ENCODE results near the gene CARMIL1.

CARMIL1 gene

GRCh38 chr6:25615471-25615870 lies 336.3 kb downstream of the CARMIL1 start:
- TF ChIP-seq, protein P1, sequence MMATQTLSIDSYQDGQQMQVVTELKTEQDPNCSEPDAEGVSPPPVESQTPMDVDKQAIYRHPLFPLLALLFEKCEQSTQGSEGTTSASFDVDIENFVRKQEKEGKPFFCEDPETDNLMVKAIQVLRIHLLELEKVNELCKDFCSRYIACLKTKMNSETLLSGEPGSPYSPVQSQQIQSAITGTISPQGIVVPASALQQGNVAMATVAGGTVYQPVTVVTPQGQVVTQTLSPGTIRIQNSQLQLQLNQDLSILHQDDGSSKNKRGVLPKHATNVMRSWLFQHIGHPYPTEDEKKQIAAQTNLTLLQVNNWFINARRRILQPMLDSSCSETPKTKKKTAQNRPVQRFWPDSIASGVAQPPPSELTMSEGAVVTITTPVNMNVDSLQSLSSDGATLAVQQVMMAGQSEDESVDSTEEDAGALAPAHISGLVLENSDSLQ (IDR thresholded peaks at IDR 0.05): no peak
- TF ChIP-seq CTBP1 (IDR thresholded peaks at IDR 0.05; ENCODE audit: borderline replicate concordance) (no peak), NFRKB (IDR thresholded peaks at IDR 0.05) (no peak), FOXA1 (IDR thresholded peaks at IDR 0.05) (no peak), HDGF (IDR thresholded peaks at IDR 0.05; ENCODE audit: borderline replicate concordance) (no peak), FOXK2 (IDR thresholded peaks at IDR 0.05) (no peak), TARDBP (IDR thresholded peaks at IDR 0.05) (no peak), SP1 (IDR thresholded peaks at IDR 0.05) (no peak), FOXM1 (IDR thresholded peaks at IDR 0.05; ENCODE audit: borderline replicate concordance) (no peak), SUZ12 (IDR thresholded peaks at IDR 0.05) (no peak), L3MBTL2 (conservative IDR thresholded peaks at IDR 0.05) (no peak), ARNT (IDR thresholded peaks at IDR 0.05) (no peak), LEF1 (IDR thresholded peaks at IDR 0.05; ENCODE audit: borderline replicate concordance) (no peak)
- DNase-seq (ENCODE audit: extremely low spot score): no peak
- ChIA-PET CTCF (no interaction called here), POLR2A (no interaction called here)

GRCh38 chr6:25617997-25618396 lies 338.8 kb downstream of the CARMIL1 start:
- ChIA-PET CTCF (interaction anchor here (0.5 to 0.6 kb wide), 2 partner anchors 34 to 125 kb away, joined by 3 to 4 read pairs; partner anchors contain the start of gene SCGN), POLR2A (no interaction called here)
- no peak for DNase-seq (ENCODE audit: extremely low spot score)
- TF ChIP-seq L3MBTL2 (conservative IDR thresholded peaks at IDR 0.05): no peak
- no peak for TF ChIP-seq LEF1 (IDR thresholded peaks at IDR 0.05; ENCODE audit: borderline replicate concordance)
- TF ChIP-seq SP1 (IDR thresholded peaks at IDR 0.05): no peak

DNA sequence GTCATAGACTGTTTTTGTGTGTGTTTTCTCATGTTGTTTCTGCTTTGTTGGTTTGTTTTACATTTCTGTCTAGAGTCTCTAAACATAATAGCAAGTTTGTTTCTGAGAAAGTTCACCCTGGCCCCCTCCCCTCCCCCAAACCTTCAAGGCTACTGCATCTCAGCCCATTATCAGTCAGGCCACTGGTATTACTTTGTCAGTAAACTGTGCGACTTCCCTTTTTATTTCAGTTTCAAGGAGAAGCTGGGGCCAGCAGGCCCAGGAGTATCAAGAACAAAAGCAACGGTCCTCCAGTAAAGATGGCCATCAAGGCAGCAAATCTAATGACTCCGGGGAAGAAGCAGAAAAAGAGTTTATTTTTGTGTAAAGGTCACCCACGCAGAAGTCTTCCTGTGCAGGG lies 340.0 kb downstream of the CARMIL1 start:
- POLR2A ChIA-PET: no interaction called here
- CTCF ChIA-PET: no interaction called here

GRCh38 chr6:25620391-25620790 lies 341.2 kb downstream of the CARMIL1 start:
- TF ChIP-seq L3MBTL2 (conservative IDR thresholded peaks at IDR 0.05) (no peak), FOXM1 (IDR thresholded peaks at IDR 0.05; ENCODE audit: borderline replicate concordance) (no peak), FOXA1 (IDR thresholded peaks at IDR 0.05) (no peak), ZNF384 (IDR thresholded peaks at IDR 0.05) (no peak), ARNT (IDR thresholded peaks at IDR 0.05) (no peak), HDGF (IDR thresholded peaks at IDR 0.05; ENCODE audit: borderline replicate concordance) (no peak), FOXK2 (IDR thresholded peaks at IDR 0.05) (no peak), BHLHE40 (IDR thresholded peaks at IDR 0.05; ENCODE audit: borderline replicate concordance) (no peak)
- CTCF ChIA-PET: no interaction called here
- no peak for DNase-seq (ENCODE audit: extremely low spot score)
- POLR2A ChIA-PET: no interaction called here

More for the DNA sequence above, 340.0 kb downstream of the CARMIL1 start:
- no peak for TF ChIP-seq ZNF384 (IDR thresholded peaks at IDR 0.05)
- no peak for TF ChIP-seq L3MBTL2 (conservative IDR thresholded peaks at IDR 0.05)
- TF ChIP-seq FOXK2 (IDR thresholded peaks at IDR 0.05): no peak
- TF ChIP-seq LEF1 (IDR thresholded peaks at IDR 0.05; ENCODE audit: borderline replicate concordance): no peak
- TF ChIP-seq TARDBP (IDR thresholded peaks at IDR 0.05): no peak
- TF ChIP-seq, protein P1 (IDR thresholded peaks at IDR 0.05): no peak
- TF ChIP-seq NFRKB (IDR thresholded peaks at IDR 0.05): no peak
- no peak for TF ChIP-seq CTBP1 (IDR thresholded peaks at IDR 0.05; ENCODE audit: borderline replicate concordance)
- TF ChIP-seq HDGF (IDR thresholded peaks at IDR 0.05; ENCODE audit: borderline replicate concordance): no peak
- no peak for TF ChIP-seq FOXA1 (IDR thresholded peaks at IDR 0.05)
- TF ChIP-seq SP1 (IDR thresholded peaks at IDR 0.05): no peak
- no peak for DNase-seq (ENCODE audit: extremely low spot score)

DNA sequence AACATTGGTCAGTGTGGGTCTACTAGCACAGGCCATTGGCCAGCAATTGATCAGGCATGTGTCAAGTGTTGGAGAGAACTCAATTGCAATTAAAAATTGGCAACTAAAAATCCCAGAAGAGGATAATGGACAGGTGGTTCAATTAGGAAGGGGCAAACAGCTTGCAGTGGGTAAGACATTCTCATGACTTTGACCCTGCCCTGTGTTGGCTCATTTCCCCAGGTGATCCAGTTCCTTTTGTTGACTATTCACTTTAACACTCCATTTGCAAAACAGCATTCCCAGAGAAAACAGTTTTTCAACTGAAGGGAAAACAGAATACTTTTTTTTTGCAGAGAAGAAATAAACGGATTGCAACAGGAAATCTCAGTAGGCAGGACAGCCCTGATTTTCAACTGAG lies 343.9 kb downstream of the CARMIL1 start:
- no peak for TF ChIP-seq LEF1 (IDR thresholded peaks at IDR 0.05; ENCODE audit: borderline replicate concordance)
- TF ChIP-seq HDGF (IDR thresholded peaks at IDR 0.05; ENCODE audit: borderline replicate concordance): no peak
- no peak for TF ChIP-seq SUZ12 (IDR thresholded peaks at IDR 0.05)
- no peak for TF ChIP-seq ELF4 (IDR thresholded peaks at IDR 0.05)
- TF ChIP-seq FOXA1 (IDR thresholded peaks at IDR 0.05): no peak
- TF ChIP-seq ARNT (IDR thresholded peaks at IDR 0.05): no peak
- no peak for TF ChIP-seq NFRKB (IDR thresholded peaks at IDR 0.05)
- TF ChIP-seq L3MBTL2 (conservative IDR thresholded peaks at IDR 0.05): no peak
- no peak for TF ChIP-seq TARDBP (IDR thresholded peaks at IDR 0.05)
- ChIA-PET CTCF (no interaction called here), POLR2A (no interaction called here)
- DNase-seq (ENCODE audit: extremely low spot score): no peak

DNA sequence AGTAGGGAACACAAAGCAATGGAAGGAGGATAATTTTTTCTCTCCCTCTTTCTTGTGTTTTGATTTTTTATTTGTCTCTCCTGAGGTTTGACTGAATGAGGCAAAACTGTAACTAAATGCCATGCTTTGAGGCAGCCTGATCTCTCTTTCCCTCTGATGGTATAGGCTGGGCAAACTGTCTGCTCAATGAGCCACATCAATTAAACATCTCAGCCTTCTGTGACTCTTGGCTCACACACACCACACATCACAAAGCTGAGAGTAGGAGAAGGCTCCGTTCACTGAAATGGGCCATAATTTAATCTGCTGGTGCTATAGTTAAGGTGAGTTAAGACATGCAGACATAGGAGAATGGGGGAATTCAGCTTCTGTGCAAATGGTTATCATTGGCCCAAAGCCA lies 344.7 kb downstream of the CARMIL1 start:
- DNase-seq (ENCODE audit: extremely low spot score): no peak
- TF ChIP-seq HDGF (IDR thresholded peaks at IDR 0.05; ENCODE audit: borderline replicate concordance) (no peak), FOXM1 (IDR thresholded peaks at IDR 0.05; ENCODE audit: borderline replicate concordance) (no peak), TARDBP (IDR thresholded peaks at IDR 0.05) (no peak), SUZ12 (IDR thresholded peaks at IDR 0.05) (no peak), CTBP1 (IDR thresholded peaks at IDR 0.05; ENCODE audit: borderline replicate concordance) (no peak), LEF1 (IDR thresholded peaks at IDR 0.05; ENCODE audit: borderline replicate concordance) (no peak), SP1 (IDR thresholded peaks at IDR 0.05) (no peak)
- TF ChIP-seq, protein P1 (IDR thresholded peaks at IDR 0.05): no peak
- POLR2A ChIA-PET: no interaction called here
- CTCF ChIA-PET: no interaction called here

DNA sequence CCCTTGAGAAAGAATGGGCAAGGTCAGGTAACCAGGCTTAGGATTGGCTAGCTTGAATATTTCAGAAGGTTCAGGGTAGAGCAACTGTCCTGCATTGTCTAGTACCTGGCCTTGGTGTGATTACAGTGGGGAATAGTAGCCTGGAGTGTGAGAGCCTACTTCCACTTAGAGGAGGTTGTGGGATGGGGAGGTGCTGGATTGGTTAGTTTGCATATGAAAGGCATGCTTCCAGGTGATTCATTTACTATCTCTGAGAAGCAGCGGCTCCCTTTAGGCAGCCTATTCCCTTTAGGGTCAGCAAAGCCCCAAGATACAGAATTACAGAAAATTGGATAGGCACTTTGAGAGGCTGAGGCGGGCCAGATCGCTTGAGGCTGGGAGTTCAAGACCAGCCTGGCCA lies 347.8 kb downstream of the CARMIL1 start:
- POLR2A ChIA-PET: no interaction called here
- TF ChIP-seq FOXM1 (IDR thresholded peaks at IDR 0.05; ENCODE audit: borderline replicate concordance) (no peak), TARDBP (IDR thresholded peaks at IDR 0.05) (no peak), FOXA1 (IDR thresholded peaks at IDR 0.05) (no peak), CTBP1 (IDR thresholded peaks at IDR 0.05; ENCODE audit: borderline replicate concordance) (no peak)
- no peak for DNase-seq (ENCODE audit: extremely low spot score)
- CTCF ChIA-PET: no interaction called here

Data from HEK293T (cell line).